ENCODE results near the gene RIMS4.

DNA sequence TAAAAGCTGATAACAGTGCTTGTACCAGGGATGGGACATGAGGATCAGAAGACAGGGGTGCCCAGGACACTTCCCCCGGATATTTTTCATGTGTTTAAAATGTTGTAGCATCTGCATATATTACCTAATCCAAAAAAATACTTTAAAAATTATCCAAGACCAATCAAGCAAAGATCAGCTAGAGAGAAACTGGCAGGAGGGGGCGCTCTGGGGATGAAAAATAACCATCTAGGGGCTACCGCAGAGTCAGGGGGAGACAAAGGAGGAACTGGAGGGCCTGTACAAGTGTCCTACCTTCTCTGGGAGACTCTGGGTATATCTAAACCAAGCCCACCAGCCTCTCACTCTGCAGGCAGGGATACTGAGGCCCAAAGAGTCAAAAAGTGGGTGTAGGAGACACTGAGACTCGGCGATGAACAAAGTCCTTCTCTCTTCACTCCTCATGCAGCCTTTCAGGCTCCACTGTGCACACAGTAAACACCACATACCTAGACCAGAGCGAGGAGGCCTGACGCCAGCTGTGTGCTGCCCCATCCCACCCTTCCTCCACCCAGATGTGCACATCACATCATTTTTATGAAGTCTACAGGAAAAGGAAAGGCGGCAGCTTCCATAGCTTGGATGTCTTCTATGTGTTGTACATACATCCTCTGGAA is 9.8 kb downstream of the RIMS4 start:
- TF ChIP-seq, protein P1, sequence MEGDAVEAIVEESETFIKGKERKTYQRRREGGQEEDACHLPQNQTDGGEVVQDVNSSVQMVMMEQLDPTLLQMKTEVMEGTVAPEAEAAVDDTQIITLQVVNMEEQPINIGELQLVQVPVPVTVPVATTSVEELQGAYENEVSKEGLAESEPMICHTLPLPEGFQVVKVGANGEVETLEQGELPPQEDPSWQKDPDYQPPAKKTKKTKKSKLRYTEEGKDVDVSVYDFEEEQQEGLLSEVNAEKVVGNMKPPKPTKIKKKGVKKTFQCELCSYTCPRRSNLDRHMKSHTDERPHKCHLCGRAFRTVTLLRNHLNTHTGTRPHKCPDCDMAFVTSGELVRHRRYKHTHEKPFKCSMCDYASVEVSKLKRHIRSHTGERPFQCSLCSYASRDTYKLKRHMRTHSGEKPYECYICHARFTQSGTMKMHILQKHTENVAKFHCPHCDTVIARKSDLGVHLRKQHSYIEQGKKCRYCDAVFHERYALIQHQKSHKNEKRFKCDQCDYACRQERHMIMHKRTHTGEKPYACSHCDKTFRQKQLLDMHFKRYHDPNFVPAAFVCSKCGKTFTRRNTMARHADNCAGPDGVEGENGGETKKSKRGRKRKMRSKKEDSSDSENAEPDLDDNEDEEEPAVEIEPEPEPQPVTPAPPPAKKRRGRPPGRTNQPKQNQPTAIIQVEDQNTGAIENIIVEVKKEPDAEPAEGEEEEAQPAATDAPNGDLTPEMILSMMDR (IDR thresholded peaks at IDR 0.05) = no peak
- TF ChIP-seq EZH2 (IDR thresholded peaks at IDR 0.05; ENCODE audit: borderline replicate concordance, insufficient read depth, low read depth, low read length, poor library complexity, severe bottlenecking) = no peak

All from B cell (primary cell).